ENCODE data around the gene KIAA0513.

DNA sequence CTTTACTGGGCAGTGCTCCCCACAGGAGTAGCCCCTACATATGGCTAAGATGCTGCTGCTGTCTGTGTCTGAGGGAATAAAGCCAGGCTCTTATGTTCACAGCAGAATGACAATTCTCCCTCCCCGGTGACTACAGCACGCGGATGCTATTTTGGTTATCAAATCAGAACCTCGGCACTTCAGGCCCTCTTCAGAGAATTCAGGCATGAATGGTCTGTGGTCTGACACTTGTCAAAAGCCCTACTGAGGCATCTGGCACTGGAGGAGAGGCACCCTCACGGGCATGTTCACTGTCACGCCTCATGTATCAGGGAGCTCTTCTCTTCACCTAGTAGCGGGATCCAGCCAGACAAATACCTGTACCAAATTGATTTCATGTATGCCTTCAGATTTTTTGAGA lies 30.4 kb downstream of the KIAA0513 start:
- TF ChIP-seq POLR2AphosphoS5 (IDR thresholded peaks at IDR 0.05; ENCODE audit: low read depth, low read length) (no peak), POLR2A (IDR thresholded peaks at IDR 0.05; ENCODE audit: low read depth, low read length) (no peak), TAF1 (IDR thresholded peaks at IDR 0.05; ENCODE audit: low read depth, low read length) (no peak)
